HG03196 (cell line): ENCODE data around the gene VIPR2.

Source experiments
- ATAC-seq: cut with Tn5 transposase; IDR thresholded peaks from one replicate; pipeline ENCODE4 v1.9.1; 2021; ENCODE audit not compliant: unreplicated experiment

Gene VIPR2

GRCh38 chr7:159121476-159121875 is 23.2 kb downstream of the VIPR2 start:
- no peak for ATAC-seq

- ATAC-seq = no peak
Measured at GRCh38 chr7:159121068-159121467, 23.6 kb downstream of the VIPR2 start.

GRCh38 chr7:159120540-159120919 is 24.1 kb downstream of the VIPR2 start:
- no peak for ATAC-seq

- ATAC-seq = no peak
Measured at GRCh38 chr7:159119851-159120539, 24.7 kb downstream of the VIPR2 start.

- no peak for ATAC-seq
Measured at GRCh38 chr7:159119026-159119741, 25.5 kb downstream of the VIPR2 start.

GRCh38 chr7:159118623-159119022 is 26.0 kb downstream of the VIPR2 start:
- ATAC-seq = no peak

- no peak for ATAC-seq
Measured at GRCh38 chr7:159118197-159118595, 26.5 kb downstream of the VIPR2 start.

- no peak for ATAC-seq
Measured at GRCh38 chr7:159117366-159118196, 27.1 kb downstream of the VIPR2 start.

GRCh38 chr7:159116581-159117339 is 27.9 kb downstream of the VIPR2 start:
- ATAC-seq = no peak

GRCh38 chr7:159115601-159116501 is 28.8 kb downstream of the VIPR2 start:
- ATAC-seq = no peak

GRCh38 chr7:159114981-159115380 is 29.7 kb downstream of the VIPR2 start:
- ATAC-seq = no peak

GRCh38 chr7:159114096-159114495 is 30.6 kb downstream of the VIPR2 start:
- no peak for ATAC-seq

GRCh38 chr7:159113056-159113455 is 31.6 kb downstream of the VIPR2 start:
- ATAC-seq = no peak

- no peak for ATAC-seq
Measured at GRCh38 chr7:159112136-159113011, 32.3 kb downstream of the VIPR2 start.

- ATAC-seq = no peak
Measured at GRCh38 chr7:159109653-159110035, 35.0 kb downstream of the VIPR2 start.

GRCh38 chr7:159108941-159109652 is 35.6 kb downstream of the VIPR2 start:
- no peak for ATAC-seq

GRCh38 chr7:159108491-159108890 is 36.2 kb downstream of the VIPR2 start:
- no peak for ATAC-seq

GRCh38 chr7:159107161-159107892 is 37.3 kb downstream of the VIPR2 start:
- ATAC-seq = no peak
